Activated CD8-positive, alpha-beta T cell treated with anti-CD3 and anti-CD28 coated beads for 36 hours (primary cell): Measurements from ENCODE around the gene LIFR. TPM values are rescaled to one million over a fixed set of nuclear protein-coding genes. Genes with fewer than 3 reads are reported as not detected.
"Not testable (repeated sequence)": the region's sequence is repeated elsewhere in the genome, so short reads cannot be mapped to it uniquely, and the experiment has no call there.

Source experiments
- ATAC-seq: fragments of 200-7000 bp; cut with Tn5 transposase; one replicate; pipeline ENCODE4 v1.10.0; 2021; ENCODE audit warnings: mild to moderate bottlenecking, moderate library complexity
- CTCF ChIA-PET: fragments of 350-600 bp; sonication (Branson Sonifier 250); formaldehyde crosslinking; loops from one replicate; lab custom pipeline; 2021; ENCODE audit warnings: antibody characterized with exemption; lab: Charles Lee
- POLR2A ChIA-PET: fragments of 350-600 bp; sonication (Branson Sonifier 250); formaldehyde crosslinking; loops from one replicate; lab custom pipeline; 2021; ENCODE audit warnings: antibody characterized with exemption; lab: Charles Lee
- DNase-seq: peaks from one replicate; pipeline ENCODE4 v3.0.0-alpha.2; 2020
- H3K27ac Mint-ChIP-seq: one replicate; pipeline ENCODE4 v1.8.0; 2021; ENCODE audit warnings: mild to moderate bottlenecking, mixed read lengths
- H3K27me3 Mint-ChIP-seq: one replicate; pipeline ENCODE4 v1.8.0; 2021; ENCODE audit warnings: mixed read lengths
- H3K36me3 Mint-ChIP-seq: one replicate; pipeline ENCODE4 v1.8.0; 2021; ENCODE audit warnings: low read depth, mixed read lengths
- H3K4me1 Mint-ChIP-seq: one replicate; pipeline ENCODE4 v1.8.0; 2021; ENCODE audit warnings: low read depth, mixed read lengths
- H3K4me3 Mint-ChIP-seq: one replicate; pipeline ENCODE4 v1.8.0; 2021; ENCODE audit warnings: mild to moderate bottlenecking, moderate library complexity, mixed read lengths
- H3K9me3 Mint-ChIP-seq: one replicate; pipeline ENCODE4 v1.8.0; 2021; ENCODE audit warnings: mixed read lengths
- CTCF ChIP-seq: fragments of 200-600 bp; IDR thresholded peaks from one replicate; pipeline ENCODE4 v1.8.0; 2022; ENCODE audit warnings: antibody characterized with exemption, mild to moderate bottlenecking
- intact Hi-C: fragments of 100-400 bp; cut with micrococcal nuclease; formaldehyde crosslinking; loops from one replicate; pipeline ENCODE4 v1.10.0; 2022
- total RNA-seq, 2 experiments: library from RNA; stranded (reverse); gene quantifications; one replicate each; pipeline ENCODE4 v1.2.3, GENCODE V29; 2021

The LIFR gene
- total RNA-seq, 2 experiments from 2014 or later = not detected

DNA sequence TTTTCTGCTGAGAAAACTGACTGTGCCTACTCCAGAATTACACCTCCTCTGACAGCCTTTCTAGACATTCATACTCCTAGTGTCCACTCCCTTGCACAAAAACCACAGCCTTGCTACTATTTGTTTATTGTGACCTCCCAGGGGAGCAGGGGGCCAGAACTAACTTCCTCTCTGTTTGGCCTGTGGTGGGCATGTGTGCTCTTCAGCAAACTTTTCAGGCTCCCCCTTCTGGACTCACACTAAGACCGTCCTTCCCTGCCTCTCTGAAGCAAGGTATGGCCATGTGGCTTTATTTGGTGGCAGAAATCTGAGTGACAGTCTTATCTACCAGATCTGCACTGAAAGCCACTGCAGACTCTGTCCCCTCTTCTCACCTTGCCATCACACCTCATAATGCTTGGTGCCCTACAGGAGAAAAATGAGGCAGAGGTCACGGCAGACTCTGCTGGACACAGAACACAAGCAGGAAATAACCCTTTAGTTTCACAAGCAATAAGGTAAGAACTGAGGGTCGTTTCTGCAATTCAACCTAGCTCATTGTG lies 28.2 kb downstream of the LIFR start:
- ChIA-PET CTCF (no interaction called here), POLR2A (no interaction called here)
- Mint-ChIP-seq H3K27me3 (peaks cover 35% of the 10 kb centered on the region), H3K36me3 (no peaks in the 10 kb centered on the region), H3K4me1 (no peaks in the 10 kb centered on the region), H3K27ac (no peak overlapping the region), H3K9me3 (no peaks in the 10 kb centered on the region), H3K4me3 (no peak overlapping the region)
- ATAC-seq (no peak), DNase-seq (no peak)
- TF ChIP-seq CTCF = no peak
- intact Hi-C loops = no loop called here

DNA sequence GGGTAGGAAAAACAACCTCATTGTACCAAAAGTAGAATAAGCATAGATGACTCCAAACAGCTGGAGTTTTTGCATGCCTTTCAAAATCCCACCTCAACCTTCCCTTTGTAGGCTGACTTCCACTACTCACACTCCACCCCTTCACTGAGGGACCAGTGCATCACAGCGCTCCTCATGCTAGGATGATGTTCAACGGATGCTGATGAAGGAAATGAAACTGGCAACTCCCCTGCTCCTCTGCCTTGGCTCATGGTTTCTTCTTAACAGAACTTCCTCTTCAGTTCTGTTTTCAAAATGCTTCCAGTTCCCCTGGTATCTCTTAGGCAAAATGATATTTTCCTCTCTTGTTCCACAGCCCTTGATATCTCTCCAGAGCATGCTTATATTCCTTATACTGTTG lies 29.0 kb downstream of the LIFR start:
- DNase-seq = no peak
- no peaks in the 10 kb centered on the region for H3K4me1 Mint-ChIP-seq
- H3K9me3 Mint-ChIP-seq = no peaks in the 10 kb centered on the region
- intact Hi-C loops = no loop called here
- no peaks in the 10 kb centered on the region for H3K36me3 Mint-ChIP-seq
- TF ChIP-seq CTCF = no peak
- CTCF ChIA-PET = no interaction called here
- H3K27me3 Mint-ChIP-seq = peaks cover 35% of the 10 kb centered on the region
- ATAC-seq = no peak
- no peak overlapping the region for H3K27ac Mint-ChIP-seq
- POLR2A ChIA-PET = no interaction called here
- no peak overlapping the region for H3K4me3 Mint-ChIP-seq

DNA sequence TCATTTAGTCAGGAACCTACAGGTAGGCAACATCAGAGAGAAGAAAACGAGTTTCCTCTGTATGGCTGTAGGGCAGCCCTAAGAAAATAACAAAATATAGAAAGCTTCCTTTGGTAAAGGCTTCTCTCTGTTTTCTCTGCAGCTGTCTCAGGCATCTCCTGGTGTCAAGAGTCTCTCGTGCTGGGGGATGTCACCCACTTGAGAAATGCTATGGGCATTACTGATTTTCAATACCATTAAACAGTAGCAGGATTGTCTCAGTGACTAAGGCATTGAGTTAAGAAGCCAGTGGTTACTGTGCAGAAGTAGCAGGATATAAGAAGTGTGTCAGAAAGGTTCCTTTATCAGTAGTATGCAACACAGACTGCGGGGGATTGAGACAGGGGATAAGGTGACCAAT lies 32.4 kb downstream of the LIFR start:
- Mint-ChIP-seq H3K4me1 (no peaks in the 10 kb centered on the region), H3K27me3 (peaks cover 41% of the 10 kb centered on the region), H3K36me3 (no peaks in the 10 kb centered on the region), H3K4me3 (no peak overlapping the region), H3K9me3 (no peaks in the 10 kb centered on the region), H3K27ac (no peak overlapping the region)
- ATAC-seq (no peak), DNase-seq (no peak)
- POLR2A ChIA-PET = interaction anchor here (0.6 kb wide), 1 partner anchor 288 kb away, joined by 3 read pairs; no protein-coding TSS in a partner anchor
- CTCF ChIA-PET = interaction anchor here (1.8 kb wide), 1 partner anchor 82 kb away, joined by 7 read pairs; no protein-coding TSS in a partner anchor
- TF ChIP-seq CTCF = no peak
- intact Hi-C loops = no loop called here

- no peaks in the 10 kb centered on the region for H3K36me3 Mint-ChIP-seq
- intact Hi-C loops = no loop called here
- TF ChIP-seq CTCF = no peak
- H3K4me3 Mint-ChIP-seq = no peak overlapping the region
- no peaks in the 10 kb centered on the region for H3K4me1 Mint-ChIP-seq
- ChIA-PET POLR2A (no interaction called here), CTCF (interaction anchor here (1.6 to 1.7 kb wide), 2 partner anchors 78 to 99 kb away, joined by 4 read pairs; no protein-coding TSS in a partner anchor)
- no peak overlapping the region for H3K27ac Mint-ChIP-seq
- H3K9me3 Mint-ChIP-seq = peaks cover 2% of the 10 kb centered on the region
- H3K27me3 Mint-ChIP-seq = peaks cover 20% of the 10 kb centered on the region
- DNase-seq = no peak
- no peak for ATAC-seq
Measured at GRCh38 chr5:38519476-38519875, 37.0 kb downstream of the LIFR start.

- no peak for TF ChIP-seq CTCF
- H3K4me1 Mint-ChIP-seq = no peaks in the 10 kb centered on the region
- ChIA-PET CTCF (interaction anchor here (1.6 to 1.7 kb wide), 2 partner anchors 77 to 98 kb away, joined by 4 read pairs; no protein-coding TSS in a partner anchor), POLR2A (no interaction called here)
- no peak overlapping the region for H3K4me3 Mint-ChIP-seq
- ATAC-seq = no peak
- H3K27me3 Mint-ChIP-seq = peaks cover 16% of the 10 kb centered on the region
- no peak overlapping the region for H3K27ac Mint-ChIP-seq
- DNase-seq = no peak
- intact Hi-C loops = no loop called here
- peaks cover 2% of the 10 kb centered on the region for H3K9me3 Mint-ChIP-seq
- no peaks in the 10 kb centered on the region for H3K36me3 Mint-ChIP-seq
Measured at GRCh38 chr5:38518341-38518740, 38.1 kb downstream of the LIFR start.

GRCh38 chr5:38516649-38517048 lies 39.8 kb downstream of the LIFR start:
- H3K36me3 Mint-ChIP-seq, POLR2A ChIA-PET, ATAC-seq, DNase-seq, intact Hi-C loops, H3K4me1 Mint-ChIP-seq, H3K27ac Mint-ChIP-seq, H3K4me3 Mint-ChIP-seq, H3K9me3 Mint-ChIP-seq, CTCF ChIA-PET: not testable (repeated sequence)
- peaks cover 20% of the 10 kb centered on the region for H3K27me3 Mint-ChIP-seq
